ENCODE measurements around the gene TFF1.

DNA sequence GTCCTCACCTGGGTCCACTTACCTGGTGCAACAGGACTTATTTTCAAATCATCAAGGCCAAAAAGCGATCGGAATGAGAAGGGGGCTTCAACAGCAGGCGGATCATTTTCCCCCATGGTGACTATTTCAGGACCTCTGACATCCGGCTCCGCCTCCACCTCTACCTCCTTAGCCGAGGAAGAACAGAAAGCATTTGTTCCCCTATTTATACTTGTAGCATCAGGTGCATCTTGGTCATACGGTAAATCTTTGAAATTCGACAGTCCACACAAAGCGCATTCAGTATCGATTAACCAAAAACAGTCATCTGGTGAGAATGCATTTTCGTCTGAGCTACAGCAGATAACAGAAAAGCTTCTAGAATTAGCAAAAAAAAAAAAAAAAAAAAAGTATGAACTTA, 29.0 kb upstream of the TFF1 start:
- TF ChIP-seq, protein P1, sequence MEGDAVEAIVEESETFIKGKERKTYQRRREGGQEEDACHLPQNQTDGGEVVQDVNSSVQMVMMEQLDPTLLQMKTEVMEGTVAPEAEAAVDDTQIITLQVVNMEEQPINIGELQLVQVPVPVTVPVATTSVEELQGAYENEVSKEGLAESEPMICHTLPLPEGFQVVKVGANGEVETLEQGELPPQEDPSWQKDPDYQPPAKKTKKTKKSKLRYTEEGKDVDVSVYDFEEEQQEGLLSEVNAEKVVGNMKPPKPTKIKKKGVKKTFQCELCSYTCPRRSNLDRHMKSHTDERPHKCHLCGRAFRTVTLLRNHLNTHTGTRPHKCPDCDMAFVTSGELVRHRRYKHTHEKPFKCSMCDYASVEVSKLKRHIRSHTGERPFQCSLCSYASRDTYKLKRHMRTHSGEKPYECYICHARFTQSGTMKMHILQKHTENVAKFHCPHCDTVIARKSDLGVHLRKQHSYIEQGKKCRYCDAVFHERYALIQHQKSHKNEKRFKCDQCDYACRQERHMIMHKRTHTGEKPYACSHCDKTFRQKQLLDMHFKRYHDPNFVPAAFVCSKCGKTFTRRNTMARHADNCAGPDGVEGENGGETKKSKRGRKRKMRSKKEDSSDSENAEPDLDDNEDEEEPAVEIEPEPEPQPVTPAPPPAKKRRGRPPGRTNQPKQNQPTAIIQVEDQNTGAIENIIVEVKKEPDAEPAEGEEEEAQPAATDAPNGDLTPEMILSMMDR (IDR thresholded peaks at IDR 0.05) = no peak
- TF ChIP-seq POLR2A (IDR thresholded peaks at IDR 0.05) = no peak

All from thyroid gland (tissue), 4 donors.